OCI-LY7 (cell line): Measurements from ENCODE around the gene ARFGAP2. TPM values are rescaled to one million over a fixed set of nuclear protein-coding genes. Genes with fewer than 3 reads are reported as not detected.

Experiments
- BruUV-seq: library from RNA; stranded (reverse); fragments of 400-500 nt; replicated peaks from 2 replicates; lab custom pipeline; 2021; lab: Mats Ljungman, UMichigan
- CTCF ChIA-PET: fragments of 300-600 bp; sonication (Branson Sonifier 250); formaldehyde crosslinking; loops from one replicate; lab custom pipeline; 2022; ENCODE audit warnings: antibody characterized with exemption; ENCODE audit not compliant: unreplicated experiment; lab: Charles Lee
- POLR2A ChIA-PET: fragments of 300-600 bp; sonication (Branson Sonifier 250); formaldehyde crosslinking; loops from one replicate; lab custom pipeline; 2022; ENCODE audit warnings: antibody characterized with exemption; lab: Charles Lee
- DNase-seq: peaks from one replicate; pipeline ENCODE4 v3.0.0-alpha.2; 2015; ENCODE audit warnings: low spot score
- H2AFZ ChIP-seq: fragments of 200-600 bp; sonication (generic), shearing (Covaris generic); 2 replicates; pipeline ENCODE4 v1.6.1; 2014; ENCODE audit warnings: mild to moderate bottlenecking, antibody characterized with exemption, low read length, moderate library complexity
- H3K27ac ChIP-seq: fragments of 200-600 bp; sonication (generic); 2 replicates; pipeline ENCODE4 v1.5.1; 2014; ENCODE audit warnings: mixed run types, low read depth, mild to moderate bottlenecking, moderate library complexity, low read length, inconsistent platforms; ENCODE audit not compliant: poor library complexity, severe bottlenecking
- H3K36me3 ChIP-seq: fragments of 200-600 bp; sonication (generic); 2 replicates; pipeline ENCODE4 v1.6.1; 2014; ENCODE audit warnings: mild to moderate bottlenecking, antibody characterized with exemption, low read length, moderate library complexity, mixed read lengths; ENCODE audit not compliant: insufficient read depth
- H3K4me1 ChIP-seq: fragments of 200-600 bp; sonication (generic); 2 replicates; pipeline ENCODE4 v1.5.1; 2014; ENCODE audit warnings: mild to moderate bottlenecking, low read length; ENCODE audit not compliant: insufficient read depth, poor library complexity, severe bottlenecking
- H3K4me2 ChIP-seq: fragments of 200-600 bp; sonication (generic); 2 replicates; pipeline ENCODE4 v1.6.1; 2014; ENCODE audit warnings: mild to moderate bottlenecking, low read length
- H3K4me3 ChIP-seq: fragments of 200-600 bp; sonication (generic); 2 replicates; pipeline ENCODE4 v1.5.1; 2014; ENCODE audit warnings: mild to moderate bottlenecking, low read depth, low read length; ENCODE audit not compliant: poor library complexity, severe bottlenecking
- H3K79me2 ChIP-seq: fragments of 200-600 bp; sonication (generic); 2 replicates; pipeline ENCODE4 v1.6.1; 2016; ENCODE audit warnings: low read depth, mild to moderate bottlenecking, low read length, moderate library complexity, mixed read lengths; ENCODE audit not compliant: insufficient read depth
- H3K9me2 ChIP-seq: fragments of 200-600 bp; sonication (generic); 2 replicates; pipeline ENCODE4 v1.6.1; 2016; ENCODE audit warnings: mild to moderate bottlenecking, low read length, mixed read lengths; ENCODE audit not compliant: insufficient read depth
- H3K9me3 ChIP-seq: fragments of 200-600 bp; sonication (generic); 2 replicates; pipeline ENCODE4 v1.6.1; 2014; ENCODE audit warnings: mild to moderate bottlenecking, mixed run types, low read length, mixed read lengths
- H4K20me1 ChIP-seq: fragments of 200-600 bp; sonication (generic); 2 replicates; pipeline ENCODE4 v1.6.1; 2014; ENCODE audit warnings: mild to moderate bottlenecking, antibody characterized with exemption, low read length, moderate library complexity, mixed read lengths; ENCODE audit not compliant: insufficient read depth
- CTCF ChIP-seq: fragments of 200-600 bp; sonication (generic); conservative IDR thresholded peaks from 2 replicates; pipeline ENCODE4 v1.5.1; 2014; ENCODE audit warnings: mild to moderate bottlenecking, antibody characterized with exemption, low read length, moderate library complexity, mixed read lengths
- EZH2phosphoT487 ChIP-seq: fragments of 200-600 bp; sonication (generic); IDR thresholded peaks from 2 replicates; pipeline ENCODE4 v1.6.1; 2018; ENCODE audit warnings: low read depth, borderline replicate concordance, mild to moderate bottlenecking, mixed run types, antibody characterized with exemption, low read length, moderate library complexity, mixed read lengths
- intact Hi-C: fragments of 100-400 bp; cut with micrococcal nuclease; formaldehyde crosslinking; loops from one replicate; pipeline ENCODE4 v1.10.0; 2022; ENCODE audit not compliant: unreplicated experiment
- total RNA-seq, 2 experiments: library from RNA; depleted of rRNA in 1 of 2; stranded (reverse); fragments of >200 nt in 1 of 2; shearing (Covaris generic) in 1 of 2; gene quantifications; 2 replicates each; pipeline ENCODE4 v1.2.3, GENCODE V29; 2014 to 2022

ARFGAP2 gene
- total RNA-seq, 2 experiments from 2014 or later: 116 to 135 TPM

GRCh38 chr11:47189100-47189834, 12.6 kb upstream of the ARFGAP2 start:
- peaks cover 9% of the 10 kb centered on the region for H3K4me1 ChIP-seq

GRCh38 chr11:47188259-47188658, 11.6 kb upstream of the ARFGAP2 start:
- H3K4me2 ChIP-seq: no peak overlapping the region
- H3K27ac ChIP-seq: no peak overlapping the region
- peaks cover 9% of the 10 kb centered on the region for H3K4me1 ChIP-seq
- no peaks in the 10 kb centered on the region for H4K20me1 ChIP-seq
- ChIA-PET CTCF (no interaction called here), POLR2A (interaction anchor here (0.6 kb wide), 1 partner anchor 516 kb away, joined by 6 read pairs; no protein-coding TSS in a partner anchor)
- no peaks in the 10 kb centered on the region for H3K9me2 ChIP-seq
- intact Hi-C loops: no loop called here
- H3K4me3 ChIP-seq: no peak overlapping the region
- no peak for DNase-seq
- BruUV-seq: no TSS peak
- H2AFZ ChIP-seq: no peak overlapping the region
- no peaks in the 10 kb centered on the region for H3K36me3 ChIP-seq
- TF ChIP-seq CTCF: no peak
- no peak for TF ChIP-seq EZH2phosphoT487
- no peaks in the 10 kb centered on the region for H3K79me2 ChIP-seq
- H3K9me3 ChIP-seq: no peaks in the 10 kb centered on the region

More at GRCh38 chr11:47189100-47189834, 12.6 kb upstream of the ARFGAP2 start:
- Histone ChIP-seq H3K9me2 (no peaks in the 10 kb centered on the region), H3K79me2 (no peaks in the 10 kb centered on the region), H3K4me2 (no peak overlapping the region), H4K20me1 (no peaks in the 10 kb centered on the region), H3K36me3 (no peaks in the 10 kb centered on the region), H3K4me3 (no peak overlapping the region), H3K9me3 (no peaks in the 10 kb centered on the region), H3K27ac (no peak overlapping the region), H2AFZ (no peak overlapping the region)
- BruUV-seq: no TSS peak
- ChIA-PET CTCF (no interaction called here), POLR2A (interaction anchor here (0.8 kb wide), 1 partner anchor 44 kb away, joined by 7 read pairs; no protein-coding TSS in a partner anchor)
- intact Hi-C loops: no loop called here
- TF ChIP-seq CTCF (no peak), EZH2phosphoT487 (no peak)
- no peak for DNase-seq

GRCh38 chr11:47187723-47188122, 11.0 kb upstream of the ARFGAP2 start:
- H3K4me2 ChIP-seq: peak overlapping the region; percentile 68; the same call in 1 of the 2 replicates
- no peak overlapping the region for H3K4me3 ChIP-seq
- ChIA-PET POLR2A (interaction anchor here (0.6 kb wide), 1 partner anchor 516 kb away, joined by 6 read pairs; no protein-coding TSS in a partner anchor), CTCF (no interaction called here)
- no peak overlapping the region for H2AFZ ChIP-seq
- no peaks in the 10 kb centered on the region for H3K9me2 ChIP-seq
- H3K27ac ChIP-seq: no peak overlapping the region
- H3K36me3 ChIP-seq: no peaks in the 10 kb centered on the region
- BruUV-seq: no TSS peak
- intact Hi-C loops: no loop called here
- no peak for DNase-seq
- no peaks in the 10 kb centered on the region for H3K79me2 ChIP-seq
- TF ChIP-seq CTCF (no peak), EZH2phosphoT487 (0 out of 2 replicates have a peak, but pooled peaks have one; percentile 6)
- peaks cover 9% of the 10 kb centered on the region for H3K4me1 ChIP-seq
- H3K9me3 ChIP-seq: no peaks in the 10 kb centered on the region
- H4K20me1 ChIP-seq: no peaks in the 10 kb centered on the region
